NCI-H2171 (cell line): ENCODE data around the gene SNW1.
A peak's percentile ranks its signal among the peaks of the same experiment; 100 is the strongest.
"Not testable (repeated sequence)": the region's sequence is repeated elsewhere in the genome, so short reads cannot be mapped to it uniquely, and the experiment has no call there.

Source experiments
- DNase-seq: peaks from one replicate; lab custom pipeline; 2025; lab: John Stamatoyannopoulos, UW

The SNW1 gene

GRCh38 chr14:77747425-77747824, 13.5 kb downstream of the SNW1 start:
- DNase-seq = not testable (repeated sequence)

GRCh38 chr14:77746064-77746702, 14.8 kb downstream of the SNW1 start:
- no peak for DNase-seq

DNA sequence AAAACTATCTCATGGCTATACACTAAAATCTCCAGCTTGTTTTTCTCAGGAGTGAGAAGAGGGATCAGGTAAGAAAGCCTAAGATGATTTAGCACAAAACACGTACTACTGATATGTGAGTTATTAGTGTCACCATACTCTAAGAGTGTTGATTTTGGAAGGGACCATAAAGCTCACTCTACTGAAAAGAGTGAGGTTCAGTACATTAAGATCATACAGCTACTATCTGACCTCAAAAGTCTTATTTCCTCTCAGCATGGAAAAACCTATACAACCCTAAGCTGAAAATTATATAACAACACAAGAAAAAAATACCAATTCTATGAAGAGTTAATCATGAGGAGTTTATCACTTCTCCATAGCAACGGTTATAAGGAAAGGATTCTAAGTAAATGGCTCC, 19.5 kb downstream of the SNW1 start:
- DNase-seq = no peak

- no peak for DNase-seq
Measured at GRCh38 chr14:77738559-77739250, 22.3 kb downstream of the SNW1 start.

GRCh38 chr14:77730976-77731497, 29.9 kb downstream of the SNW1 start:
- no peak for DNase-seq

DNA sequence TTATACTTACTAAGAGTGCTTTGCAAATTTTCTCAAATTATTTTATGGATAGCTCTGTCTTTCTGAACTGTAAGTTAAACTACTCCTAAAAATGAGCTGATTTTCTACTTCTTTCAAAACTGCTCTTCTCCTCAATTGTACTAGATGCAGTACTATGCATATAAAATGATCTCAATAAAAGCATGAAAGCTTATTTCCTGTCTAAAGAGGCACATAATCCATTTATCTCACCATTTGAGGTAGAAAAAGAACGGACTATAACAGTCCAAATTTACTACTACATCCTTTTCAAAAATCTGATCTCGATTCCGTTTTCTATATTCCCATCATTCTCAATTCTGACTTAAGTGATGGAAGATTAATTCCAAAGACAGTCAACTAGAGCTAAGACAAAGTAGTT, 38.7 kb downstream of the SNW1 start:
- no peak for DNase-seq

GRCh38 chr14:77721437-77721836, 39.5 kb downstream of the SNW1 start:
- no peak for DNase-seq

DNA sequence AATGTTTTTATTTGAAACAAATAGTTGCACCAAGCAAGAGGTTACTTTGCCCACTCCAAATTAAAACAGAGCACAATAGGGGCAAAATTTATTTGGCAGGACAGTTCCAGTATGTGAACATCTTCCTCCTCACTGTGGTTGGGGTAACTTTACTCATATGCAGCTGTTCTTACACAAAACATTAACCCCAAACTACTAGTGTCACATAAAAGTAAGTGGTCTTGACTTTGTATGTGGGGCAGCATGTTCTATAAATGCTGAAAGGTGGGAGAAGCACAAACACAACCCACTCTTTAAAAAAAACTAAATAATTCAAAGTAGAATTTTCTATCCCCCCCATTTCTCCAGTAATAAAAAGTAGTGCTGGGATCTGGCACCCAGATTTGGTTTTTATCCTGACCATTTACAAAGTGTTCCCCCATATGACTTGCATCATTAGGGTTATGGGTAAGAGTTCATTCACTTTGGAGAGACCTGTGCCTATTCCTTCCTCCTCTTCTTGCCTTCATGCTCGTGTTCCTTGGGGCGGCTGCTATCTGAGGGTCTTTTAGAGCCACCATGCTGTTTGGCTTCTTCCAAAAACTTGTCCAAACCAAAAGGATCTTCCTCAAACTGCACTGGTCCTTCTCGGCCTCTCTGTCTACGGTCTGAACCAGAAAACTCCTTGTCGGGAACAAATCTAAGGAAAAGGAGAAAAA, 43.2 kb downstream of the SNW1 start:
- no peak for DNase-seq

DNA sequence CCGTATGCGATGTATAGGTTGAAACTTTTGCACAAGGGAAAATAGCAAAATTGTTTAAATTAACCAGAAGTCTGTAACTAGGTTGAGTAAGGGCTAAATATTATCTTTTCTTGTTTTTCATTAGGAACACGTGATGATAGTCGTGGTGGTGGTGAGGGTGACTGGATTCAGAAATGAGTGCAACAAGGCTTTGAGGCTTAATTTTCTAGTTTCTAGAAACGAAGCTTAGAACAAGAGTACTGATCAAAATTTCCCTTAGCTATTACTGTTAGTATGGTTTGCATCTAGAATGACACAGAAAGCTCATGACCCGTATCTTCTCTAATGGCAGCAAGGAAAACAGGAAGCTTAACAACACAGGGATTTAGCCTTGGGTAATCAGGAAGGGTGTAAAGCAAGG, 46.0 kb downstream of the SNW1 start:
- DNase-seq = no peak

- no peak for DNase-seq
Measured at GRCh38 chr14:77710364-77710763, 50.6 kb downstream of the SNW1 start.

DNA sequence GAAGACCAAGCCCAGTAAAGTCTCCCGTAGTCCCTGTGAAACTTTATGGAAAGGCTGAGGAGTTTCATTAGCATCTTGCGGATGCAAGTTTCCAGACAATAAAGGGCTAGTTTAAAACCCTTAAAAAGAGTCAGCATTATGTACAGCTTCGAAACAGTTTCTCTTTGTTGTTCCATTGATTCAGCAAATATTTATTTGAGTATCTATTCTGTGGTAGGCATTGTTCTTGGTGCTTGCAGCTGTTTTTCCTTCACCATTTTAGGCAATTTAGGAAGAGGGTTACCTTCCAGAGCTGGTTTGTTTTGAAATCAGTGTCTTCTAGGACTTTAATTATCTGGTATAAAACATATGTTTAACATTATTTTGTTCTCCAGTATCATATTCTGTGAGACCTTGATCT, 51.5 kb downstream of the SNW1 start:
- no peak for DNase-seq

- no peak for DNase-seq
Measured at GRCh38 chr14:77708749-77709148, 52.2 kb downstream of the SNW1 start.

DNA sequence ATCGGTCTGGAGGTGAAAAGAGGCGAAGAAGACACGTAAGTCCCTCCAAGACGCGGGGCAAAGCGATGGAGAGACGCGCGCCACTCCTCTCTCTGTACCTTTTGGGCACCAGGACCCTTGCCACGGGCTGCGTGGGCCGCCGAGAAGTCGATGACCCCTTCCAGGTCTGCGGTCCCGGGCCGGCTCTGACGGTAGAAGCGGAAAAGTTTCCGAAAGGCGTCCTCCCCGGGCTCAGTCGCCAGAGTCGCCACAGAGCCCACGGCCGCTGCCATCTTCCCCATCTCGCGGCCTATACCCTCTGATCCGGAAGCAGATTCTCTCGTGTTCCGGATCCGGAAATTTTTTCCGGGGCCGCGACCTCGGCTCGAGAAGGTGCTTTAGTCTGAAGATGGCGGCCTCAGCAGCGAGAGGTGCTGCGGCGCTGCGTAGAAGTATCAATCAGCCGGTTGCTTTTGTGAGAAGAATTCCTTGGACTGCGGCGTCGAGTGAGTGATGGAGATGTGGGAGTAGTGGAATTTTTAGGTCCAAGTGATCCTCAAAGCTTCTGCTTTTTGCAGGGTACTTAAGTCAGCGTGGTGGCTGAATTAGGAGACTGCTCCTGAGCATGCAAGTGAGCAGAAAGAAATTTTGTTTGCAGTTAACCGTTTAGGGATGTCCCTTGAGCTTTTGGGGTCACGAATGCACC, 53.1 kb downstream of the SNW1 start, which contains the start of the genes ALKBH1 and SLIRP:
TSS of gene ALKBH1 (minus strand) at position 300 of the 685 bp plus-strand sequence. CDS start at position 281, 19 bp downstream.
TSS of gene SLIRP (plus strand) at position 380 of the 685 bp plus-strand sequence. CDS start at position 389, 9 bp downstream.
- peak; percentile 90 for DNase-seq

DNA sequence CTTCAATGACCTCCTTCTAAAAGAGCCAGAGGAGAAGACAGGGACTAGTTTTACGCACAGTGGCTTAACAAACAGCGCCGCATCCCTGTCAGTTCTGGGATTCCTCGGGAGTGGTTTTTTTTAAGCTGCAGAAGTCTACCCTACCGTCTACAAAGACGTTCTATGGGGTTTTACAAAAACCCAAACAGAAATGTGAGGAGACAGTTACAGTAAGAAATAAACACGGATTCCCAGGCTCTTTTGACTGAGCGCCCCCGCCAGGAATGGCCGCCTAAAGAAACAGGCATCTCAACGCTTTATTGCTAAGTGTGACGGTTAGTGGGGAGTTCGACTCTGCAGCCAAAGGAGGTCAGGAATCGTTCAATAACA, 53.6 kb downstream of the SNW1 start:
- peak; percentile 12 for DNase-seq

- DNase-seq = no peak
Measured at GRCh38 chr14:77691259-77691658, 69.7 kb downstream of the SNW1 start.

GRCh38 chr14:77682158-77682553, 78.8 kb downstream of the SNW1 start:
- no peak for DNase-seq

DNA sequence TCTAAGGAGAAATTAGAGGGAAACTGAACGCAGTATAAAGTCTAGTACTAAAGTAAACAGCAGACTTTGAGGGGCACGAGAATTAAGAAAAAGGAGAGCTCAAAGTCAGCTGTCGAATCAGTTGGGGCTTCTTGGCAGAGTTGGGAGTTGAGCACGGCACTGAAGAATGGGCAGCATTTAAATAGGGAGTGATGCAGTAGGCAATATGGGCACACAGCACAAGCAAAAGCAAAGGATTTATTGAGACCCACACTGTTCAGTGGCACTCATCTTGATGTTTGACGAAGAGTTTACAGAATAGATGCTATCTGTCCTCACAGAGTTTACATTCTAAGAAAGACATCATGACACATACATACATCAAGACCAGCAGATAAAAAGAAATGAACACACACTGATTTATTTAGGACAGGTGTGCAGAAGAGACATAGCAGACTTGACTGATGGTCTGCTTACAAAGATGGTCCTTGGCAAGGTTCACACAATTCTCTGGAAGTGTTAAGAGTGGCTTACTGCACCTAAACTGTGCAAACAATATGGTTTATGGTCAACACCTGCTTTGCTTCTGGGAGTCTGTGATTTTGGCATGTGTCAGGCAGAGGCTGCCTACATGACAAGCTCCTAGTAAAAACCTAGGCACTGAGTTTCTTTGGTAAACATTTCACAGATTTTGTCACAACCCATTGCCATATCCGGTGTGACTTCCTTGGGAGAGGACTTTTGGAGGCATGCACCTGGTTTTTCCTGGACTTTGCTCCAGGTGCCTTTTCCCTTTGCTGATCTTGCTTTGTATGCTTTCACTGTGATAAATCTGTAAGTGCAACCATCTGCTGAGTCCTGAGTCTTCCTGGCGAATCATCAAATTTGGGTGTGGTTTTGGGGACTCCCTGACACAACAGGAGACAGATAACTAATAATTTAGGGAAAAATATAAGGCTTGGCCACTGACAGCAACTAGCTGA, 79.5 kb downstream of the SNW1 start:
- DNase-seq = peak; percentile 42

DNA sequence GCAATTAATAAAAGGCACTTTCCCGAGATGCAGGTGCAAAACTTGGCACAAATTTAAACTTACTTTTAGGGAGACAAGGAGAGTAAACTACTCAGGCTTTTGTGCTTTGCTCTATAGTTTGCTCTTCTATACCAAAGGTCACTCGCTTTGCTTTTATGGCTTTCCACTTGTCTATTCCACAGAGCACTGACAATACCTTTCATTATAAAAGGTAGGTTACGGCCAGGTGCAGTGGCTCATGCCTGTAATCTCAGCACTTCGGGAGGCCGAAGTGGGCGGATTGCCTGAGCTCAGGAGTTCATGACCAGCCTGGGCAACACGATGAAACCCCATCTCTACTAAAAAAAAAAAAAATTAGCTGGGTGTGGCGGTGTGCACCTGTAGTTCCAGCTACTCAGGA, 86.0 kb downstream of the SNW1 start:
- no peak for DNase-seq

GRCh38 chr14:77673193-77673592, 87.8 kb downstream of the SNW1 start:
- DNase-seq = no peak
